Measurements from ENCODE around the gene HOXC9.

HOXC9 gene

DNA sequence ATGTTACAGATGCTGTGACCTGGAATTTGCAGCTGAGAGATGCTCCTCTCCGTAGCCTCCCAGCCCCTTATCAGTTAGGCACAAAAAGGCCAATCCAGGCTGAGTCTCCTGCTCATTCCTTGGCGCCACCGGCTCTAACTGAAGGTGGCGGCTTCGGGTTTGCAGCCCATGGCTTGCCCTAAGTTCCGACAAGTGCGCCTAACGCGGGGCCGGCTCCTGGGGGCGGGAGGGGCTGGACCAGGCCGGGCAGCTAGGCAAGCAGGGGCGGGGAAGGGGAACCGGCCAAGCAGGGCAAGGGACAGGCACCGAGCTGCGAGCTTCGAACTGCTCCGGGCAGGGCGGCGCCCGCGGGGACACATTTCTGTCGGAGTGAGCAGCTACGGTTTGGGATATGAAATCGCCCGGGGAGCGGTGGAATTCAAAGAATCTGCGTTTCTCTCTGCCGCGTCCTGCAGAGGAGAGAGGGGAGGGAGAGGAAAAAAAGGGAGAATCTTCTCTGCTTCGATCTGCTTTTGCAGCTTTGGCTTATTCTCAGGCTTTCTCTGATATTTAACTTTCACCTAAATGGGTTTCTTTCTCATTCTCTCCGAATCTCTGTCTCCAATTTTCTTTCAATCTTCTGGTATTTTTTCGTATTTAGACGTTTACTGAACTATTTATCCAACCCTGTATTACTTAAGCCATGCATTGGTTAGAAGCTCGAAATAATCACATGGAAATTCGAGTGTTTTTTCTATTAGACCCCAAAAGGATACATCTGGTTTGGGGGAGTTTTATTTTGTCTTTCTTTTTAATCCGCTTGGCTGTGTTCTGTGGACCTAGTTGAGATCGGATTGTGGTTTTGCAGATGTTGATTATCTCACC lies 46.9 kb upstream of the HOXC9 start:
- in situ Hi-C loops (cut with HindIII; ENCODE audit: low sequenced_read_pairs) = no loop called here
- TF ChIP-seq, protein P1, sequence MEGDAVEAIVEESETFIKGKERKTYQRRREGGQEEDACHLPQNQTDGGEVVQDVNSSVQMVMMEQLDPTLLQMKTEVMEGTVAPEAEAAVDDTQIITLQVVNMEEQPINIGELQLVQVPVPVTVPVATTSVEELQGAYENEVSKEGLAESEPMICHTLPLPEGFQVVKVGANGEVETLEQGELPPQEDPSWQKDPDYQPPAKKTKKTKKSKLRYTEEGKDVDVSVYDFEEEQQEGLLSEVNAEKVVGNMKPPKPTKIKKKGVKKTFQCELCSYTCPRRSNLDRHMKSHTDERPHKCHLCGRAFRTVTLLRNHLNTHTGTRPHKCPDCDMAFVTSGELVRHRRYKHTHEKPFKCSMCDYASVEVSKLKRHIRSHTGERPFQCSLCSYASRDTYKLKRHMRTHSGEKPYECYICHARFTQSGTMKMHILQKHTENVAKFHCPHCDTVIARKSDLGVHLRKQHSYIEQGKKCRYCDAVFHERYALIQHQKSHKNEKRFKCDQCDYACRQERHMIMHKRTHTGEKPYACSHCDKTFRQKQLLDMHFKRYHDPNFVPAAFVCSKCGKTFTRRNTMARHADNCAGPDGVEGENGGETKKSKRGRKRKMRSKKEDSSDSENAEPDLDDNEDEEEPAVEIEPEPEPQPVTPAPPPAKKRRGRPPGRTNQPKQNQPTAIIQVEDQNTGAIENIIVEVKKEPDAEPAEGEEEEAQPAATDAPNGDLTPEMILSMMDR (IDR thresholded peaks at IDR 0.05; ENCODE audit: low read depth, low read length) = no peak
- no peak for DNase-seq (ENCODE audit: low read depth, low spot score)
- no peak overlapping the region for H3K4me3 ChIP-seq (ENCODE audit: low read depth, low read length)

DNA sequence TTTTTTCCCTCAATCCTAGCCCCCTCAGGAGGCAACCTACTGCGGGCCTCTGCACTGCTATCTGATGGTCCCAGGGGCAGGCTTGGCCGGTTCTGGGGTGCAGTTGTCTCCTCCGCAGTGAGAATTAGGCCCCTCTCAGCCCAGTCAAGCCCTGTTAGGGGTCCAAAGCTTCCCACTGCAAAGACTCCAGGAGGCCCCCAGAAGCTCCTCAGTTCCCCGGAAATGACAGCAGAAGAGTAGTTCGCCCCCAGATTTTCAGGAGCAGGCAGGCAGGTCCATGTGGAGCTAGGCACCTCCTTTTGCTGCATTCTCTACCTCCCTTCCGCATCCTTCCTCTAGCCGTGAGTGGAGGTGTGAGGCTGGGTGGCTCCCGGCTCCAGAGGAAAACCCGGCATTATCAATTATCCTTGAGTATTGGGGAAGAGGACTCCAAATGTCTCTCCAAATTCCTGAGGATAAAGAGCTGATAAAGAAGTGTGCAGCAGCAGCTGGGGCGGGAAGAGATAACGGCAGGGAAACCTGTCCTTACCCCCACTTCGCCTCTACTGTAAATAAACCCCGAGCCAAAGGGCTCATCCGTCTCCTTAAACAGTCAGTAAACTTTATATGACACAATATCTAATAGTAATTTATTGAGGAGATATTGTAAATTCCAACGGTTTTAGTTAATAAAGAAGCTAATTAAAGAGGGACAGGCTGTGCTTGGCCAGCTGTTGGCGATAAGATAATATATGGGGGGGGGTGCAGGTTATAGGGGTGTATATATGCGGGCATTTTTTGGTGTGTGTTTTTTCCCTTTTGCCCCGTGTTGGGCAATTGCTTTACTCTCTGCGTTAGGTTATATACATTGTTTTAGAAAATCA lies 45.9 kb upstream of the HOXC9 start:
- in situ Hi-C loops (cut with HindIII; ENCODE audit: low sequenced_read_pairs) = no loop called here
- H3K4me3 ChIP-seq (ENCODE audit: low read depth, low read length) = no peak overlapping the region
- TF ChIP-seq, protein P1 (IDR thresholded peaks at IDR 0.05; ENCODE audit: low read depth, low read length) = no peak

DNA sequence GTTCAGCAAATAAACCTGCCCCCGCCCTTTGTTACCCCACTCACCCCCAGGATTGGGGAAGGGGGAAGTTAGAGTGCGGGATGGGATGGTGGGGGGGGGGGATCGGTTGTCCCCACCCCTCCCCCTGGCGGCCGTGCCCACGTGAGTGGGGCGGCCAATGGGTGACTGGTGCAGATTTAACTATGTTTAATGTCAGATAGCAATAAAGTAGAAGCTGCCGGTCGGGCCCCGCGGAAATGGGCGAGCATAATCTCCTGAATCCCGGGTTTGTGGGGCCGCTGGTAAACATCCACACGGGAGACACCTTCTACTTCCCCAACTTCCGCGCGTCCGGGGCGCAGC lies 45.3 kb upstream of the HOXC9 start, which contains the start of gene HOXC12:
Gene HOXC12 (plus strand): TSS at position 210 of the 342 bp plus-strand sequence. CDS start 27 bp downstream, at position 237.
- DNase-seq (ENCODE audit: low read depth, low spot score) = no peak
- TF ChIP-seq, protein P1 (IDR thresholded peaks at IDR 0.05; ENCODE audit: low read depth, low read length) = no peak
- in situ Hi-C loops (cut with HindIII; ENCODE audit: low sequenced_read_pairs) = no loop called here
- no peak within 1 kb of the TSS for H3K4me3 ChIP-seq (ENCODE audit: low read depth, low read length)

More for the DNA sequence above, 45.9 kb upstream of the HOXC9 start:
- no peak for DNase-seq (ENCODE audit: low read depth, low spot score)

DNA sequence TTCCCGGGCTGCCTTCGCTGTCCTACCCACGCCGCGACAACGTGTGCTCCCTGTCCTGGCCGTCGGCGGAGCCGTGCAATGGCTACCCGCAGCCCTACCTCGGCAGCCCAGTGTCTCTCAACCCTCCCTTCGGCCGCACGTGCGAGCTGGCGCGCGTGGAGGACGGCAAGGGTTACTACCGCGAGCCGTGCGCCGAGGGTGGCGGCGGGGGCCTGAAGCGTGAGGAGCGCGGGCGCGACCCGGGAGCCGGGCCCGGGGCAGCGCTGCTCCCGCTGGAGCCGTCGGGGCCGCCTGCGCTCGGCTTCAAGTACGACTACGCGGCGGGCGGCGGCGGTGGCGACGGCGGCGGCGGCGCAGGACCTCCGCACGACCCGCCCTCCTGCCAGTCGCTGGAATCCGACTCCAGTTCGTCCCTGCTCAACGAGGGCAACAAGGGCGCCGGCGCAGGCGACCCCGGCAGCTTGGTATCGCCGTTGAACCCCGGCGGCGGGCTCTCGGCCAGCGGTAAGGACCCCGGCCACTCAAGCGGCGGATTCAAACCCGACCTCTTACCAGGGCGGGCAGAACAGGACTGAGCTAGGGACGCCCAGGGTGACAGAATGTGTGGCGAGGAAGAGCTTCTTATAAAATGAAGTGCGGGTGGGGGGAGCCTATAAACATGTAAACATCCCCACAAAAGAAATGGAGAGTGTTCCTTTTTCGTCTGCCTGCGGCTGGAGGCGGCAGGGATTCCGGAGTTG lies 44.8 kb upstream of the HOXC9 start:
- TF ChIP-seq, protein P1 (IDR thresholded peaks at IDR 0.05; ENCODE audit: low read depth, low read length) = no peak
- in situ Hi-C loops (cut with HindIII; ENCODE audit: low sequenced_read_pairs) = no loop called here
- no peak overlapping the region for H3K4me3 ChIP-seq (ENCODE audit: low read depth, low read length)
- no peak for DNase-seq (ENCODE audit: low read depth, low spot score)

DNA sequence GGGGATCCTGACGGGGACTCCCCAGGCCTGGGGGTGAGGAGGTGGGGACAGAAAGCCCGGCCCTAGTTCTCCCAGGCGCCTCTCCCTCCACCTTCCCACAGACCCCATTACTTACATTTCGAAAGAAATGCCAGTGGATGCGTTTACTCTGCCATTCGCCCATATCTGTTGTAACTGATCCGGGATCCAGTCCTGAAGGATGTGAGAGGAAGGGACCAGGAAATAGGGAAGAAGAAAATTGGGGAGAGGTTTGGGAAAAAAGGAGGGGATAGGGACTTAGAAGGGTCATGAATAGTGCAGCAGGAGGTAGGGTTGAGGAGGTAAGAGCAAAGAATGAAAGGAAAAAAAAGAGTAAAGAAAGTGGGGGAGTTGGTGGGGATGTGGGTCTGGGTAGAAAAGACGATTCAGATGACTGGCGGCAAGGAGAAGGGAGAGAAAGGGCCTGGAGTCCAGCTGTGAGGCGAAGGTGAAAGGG lies 44.1 kb upstream of the HOXC9 start:
- TF ChIP-seq, protein P1 (IDR thresholded peaks at IDR 0.05; ENCODE audit: low read depth, low read length) = no peak
- no peak overlapping the region for H3K4me3 ChIP-seq (ENCODE audit: low read depth, low read length)
- no peak for DNase-seq (ENCODE audit: low read depth, low spot score)
- in situ Hi-C loops (cut with HindIII; ENCODE audit: low sequenced_read_pairs) = no loop called here
